ENCODE measurements around the gene SUPT5H. TPM values are rescaled to one million over a fixed set of nuclear protein-coding genes. Genes with fewer than 3 reads are reported as not detected.
A peak's percentile ranks its signal among the peaks of the same experiment; 100 is the strongest.

The SUPT5H gene
- polyA plus RNA-seq, 1 donor from 2014 or later: 92.5 TPM

GRCh38 chr19:39403331-39404312, 41.8 kb upstream of the SUPT5H start:
- H4K20me1 ChIP-seq (ENCODE audit: insufficient read depth): no peaks in the 10 kb centered on the region
- TF ChIP-seq SMC3 (conservative IDR thresholded peaks at IDR 0.05; ENCODE audit: poor library complexity) (no peak), MXI1 (conservative IDR thresholded peaks at IDR 0.05; ENCODE audit: poor library complexity, severe bottlenecking) (no peak)
- no peaks in the 10 kb centered on the region for H3K9me2 ChIP-seq (ENCODE audit: insufficient read depth, low read length)
- H3K9ac ChIP-seq (ENCODE audit: low read length): peak overlapping the region; percentile 39
- H3K27me3 ChIP-seq (ENCODE audit: insufficient read depth, low read depth, low read length): peaks cover 32% of the 10 kb centered on the region
- no peaks in the 10 kb centered on the region for H3K36me3 ChIP-seq (ENCODE audit: insufficient read depth, low read length)
- H2AFZ ChIP-seq (ENCODE audit: low read depth, low read length): no peak overlapping the region
- H3K4me3 ChIP-seq (ENCODE audit: low read length): peak overlapping the region; percentile 2
- no peaks in the 10 kb centered on the region for H3K79me2 ChIP-seq (replicated peaks; ENCODE audit: insufficient read depth, low read length)
- no peak overlapping the region for H3K4me2 ChIP-seq (ENCODE audit: low read length)
- H3K9me3 ChIP-seq (ENCODE audit: low read length): no peaks in the 10 kb centered on the region
- H3K27ac ChIP-seq (ENCODE audit: low read length): no peak overlapping the region
- H3F3A ChIP-seq (ENCODE audit: insufficient read depth, low read length, poor library complexity, severe bottlenecking): no peaks in the 10 kb centered on the region

GRCh38 chr19:39405261-39405957, 40.0 kb upstream of the SUPT5H start:
- H2AFZ ChIP-seq (ENCODE audit: low read depth, low read length): no peak overlapping the region
- no peaks in the 10 kb centered on the region for H3K36me3 ChIP-seq (ENCODE audit: insufficient read depth, low read length)
- H3K4me2 ChIP-seq (ENCODE audit: low read length): no peak overlapping the region
- H3K9ac ChIP-seq (ENCODE audit: low read length): no peak overlapping the region
- no peak for TF ChIP-seq MXI1 (conservative IDR thresholded peaks at IDR 0.05; ENCODE audit: poor library complexity, severe bottlenecking)
- no peak for TF ChIP-seq SMC3 (conservative IDR thresholded peaks at IDR 0.05; ENCODE audit: poor library complexity)
- no peak for TF ChIP-seq TAF1 (IDR thresholded peaks at IDR 0.05; ENCODE audit: low read depth)
- no peak for TF ChIP-seq RAD21 (conservative IDR thresholded peaks at IDR 0.05)
- TF ChIP-seq EP300 (conservative IDR thresholded peaks at IDR 0.05; ENCODE audit: poor library complexity, severe bottlenecking): no peak
- no peak for TF ChIP-seq REST (IDR thresholded peaks at IDR 0.05; ENCODE audit: borderline replicate concordance)
- TF ChIP-seq CTCF (IDR thresholded peaks at IDR 0.05; ENCODE audit: poor library complexity, severe bottlenecking): no peak
- no peak for TF ChIP-seq POLR2AphosphoS5 (IDR thresholded peaks at IDR 0.05)
- no peak for TF ChIP-seq EZH2 (IDR thresholded peaks at IDR 0.05; ENCODE audit: borderline replicate concordance, insufficient read depth, low read length, poor library complexity, severe bottlenecking)
- H3F3A ChIP-seq (ENCODE audit: insufficient read depth, low read length, poor library complexity, severe bottlenecking): no peaks in the 10 kb centered on the region
- H3K79me2 ChIP-seq (replicated peaks; ENCODE audit: insufficient read depth, low read length): no peaks in the 10 kb centered on the region
- no peaks in the 10 kb centered on the region for H3K9me2 ChIP-seq (ENCODE audit: insufficient read depth, low read length)
- no peak overlapping the region for H3K4me3 ChIP-seq (ENCODE audit: low read length)
- H3K27ac ChIP-seq (ENCODE audit: low read length): no peak overlapping the region
- H4K20me1 ChIP-seq (ENCODE audit: insufficient read depth): no peaks in the 10 kb centered on the region
- peaks cover 50% of the 10 kb centered on the region for H3K27me3 ChIP-seq (ENCODE audit: insufficient read depth, low read depth, low read length)
- no peaks in the 10 kb centered on the region for H3K9me3 ChIP-seq (ENCODE audit: low read length)

All from neural cell (in vitro differentiated cells).